ENCODE results near the gene ARPP19.
"Not testable (repeated sequence)": the region's sequence is repeated elsewhere in the genome, so short reads cannot be mapped to it uniquely, and the experiment has no call there.

ARPP19 gene

GRCh38 chr15:52546031-52546751 is 22.6 kb downstream of the ARPP19 start:
- DNase-seq: no peak

GRCh38 chr15:52540374-52541012 is 28.3 kb downstream of the ARPP19 start:
- no peak for DNase-seq

- no peak for DNase-seq
Measured at GRCh38 chr15:52537459-52537858, 31.4 kb downstream of the ARPP19 start.

- DNase-seq: no peak
Measured at GRCh38 chr15:52532427-52532826, 36.4 kb downstream of the ARPP19 start.

GRCh38 chr15:52529940-52530339 is 38.9 kb downstream of the ARPP19 start:
- DNase-seq: no peak

- no peak for DNase-seq
Measured at GRCh38 chr15:52529341-52529924, 39.4 kb downstream of the ARPP19 start.

- DNase-seq: peak; percentile 11
Measured at GRCh38 chr15:52528564-52529340, 40.1 kb downstream of the ARPP19 start, which contains the start of gene MYO5A. TSS of gene MYO5A (minus strand) at chr15:52528880. CDS start at chr15:52528806, 74 bp downstream.

GRCh38 chr15:52527911-52528563 is 40.8 kb downstream of the ARPP19 start:
- DNase-seq: no peak

GRCh38 chr15:52527196-52527910 is 41.5 kb downstream of the ARPP19 start:
- DNase-seq: no peak

- no peak for DNase-seq
Measured at GRCh38 chr15:52524223-52525136, 44.4 kb downstream of the ARPP19 start.

- no peak for DNase-seq
Measured at GRCh38 chr15:52523647-52524046, 45.2 kb downstream of the ARPP19 start.

GRCh38 chr15:52523192-52523591 is 45.6 kb downstream of the ARPP19 start:
- DNase-seq: no peak

GRCh38 chr15:52521682-52522081 is 47.1 kb downstream of the ARPP19 start:
- no peak for DNase-seq

GRCh38 chr15:52520421-52520820 is 48.4 kb downstream of the ARPP19 start:
- DNase-seq: no peak

GRCh38 chr15:52518487-52519371 is 50.1 kb downstream of the ARPP19 start:
- DNase-seq: no peak

GRCh38 chr15:52517014-52517413 is 51.8 kb downstream of the ARPP19 start:
- no peak for DNase-seq

- no peak for DNase-seq
Measured at GRCh38 chr15:52515343-52515742, 53.5 kb downstream of the ARPP19 start.

- DNase-seq: no peak
Measured at GRCh38 chr15:52514482-52514881, 54.3 kb downstream of the ARPP19 start.

GRCh38 chr15:52512869-52513268 is 56.0 kb downstream of the ARPP19 start:
- DNase-seq: not testable (repeated sequence)

- DNase-seq: no peak
Measured at GRCh38 chr15:52511084-52511483, 57.7 kb downstream of the ARPP19 start.
